ENCODE measurements around the gene DCAF4.

- TF ChIP-seq TAF1 (IDR thresholded peaks at IDR 0.05; ENCODE audit: borderline replicate concordance, insufficient read depth, low read length) (no peak), POLR2AphosphoS5 (IDR thresholded peaks at IDR 0.05; ENCODE audit: low read depth, low read length) (no peak)
Measured at GRCh38 chr14:72894323-72894622, 32.0 kb upstream of the DCAF4 start.
